SKM-1 treated with dmso at 0.1 percent for 144 hours (cell line): Measurements from ENCODE around the gene IDH3G.

Experiments
- DNase-seq: peaks from one replicate; lab custom pipeline; 2025; ENCODE audit not compliant: unreplicated experiment; lab: John Stamatoyannopoulos, UW

The IDH3G gene

GRCh38 chrX:153791104-153791852 lies 2.9 kb downstream of the IDH3G start:
- no peak for DNase-seq

- no peak for DNase-seq
These were observed 4.5 kb downstream of the IDH3G start for GRCh38 chrX:153789654-153790053.

- no peak for DNase-seq
These were observed 7.5 kb downstream of the IDH3G start for GRCh38 chrX:153786669-153787068.

- no peak for DNase-seq
These were observed 9.7 kb downstream of the IDH3G start for GRCh38 chrX:153784325-153784967.

GRCh38 chrX:153783378-153784013 lies 10.7 kb downstream of the IDH3G start:
- no peak for DNase-seq

- no peak for DNase-seq
These were observed 11.3 kb downstream of the IDH3G start for GRCh38 chrX:153782871-153783270.

- DNase-seq, result no peak
These were observed 11.9 kb downstream of the IDH3G start for GRCh38 chrX:153782313-153782712.

GRCh38 chrX:153781428-153782047 lies 12.6 kb downstream of the IDH3G start:
- no peak for DNase-seq

- DNase-seq, result no peak
These were observed 13.3 kb downstream of the IDH3G start, which contains the start of gene SRPK3 for GRCh38 chrX:153780678-153781427. SRPK3 (plus strand) TSS chrX:153781041; CDS start chrX:153781087, 46 bp downstream.

- no peak for DNase-seq
These were observed 14.1 kb downstream of the IDH3G start for GRCh38 chrX:153779891-153780677.

- no peak for DNase-seq
These were observed 15.5 kb downstream of the IDH3G start for GRCh38 chrX:153778684-153779101.

- no peak for DNase-seq
These were observed 16.0 kb downstream of the IDH3G start for GRCh38 chrX:153778181-153778580.

GRCh38 chrX:153777261-153778090 lies 16.7 kb downstream of the IDH3G start:
- DNase-seq, result no peak

- no peak for DNase-seq
These were observed 17.5 kb downstream of the IDH3G start for GRCh38 chrX:153776611-153777045.

GRCh38 chrX:153776120-153776599 lies 18.0 kb downstream of the IDH3G start:
- no peak for DNase-seq

- DNase-seq, result no peak
These were observed 18.7 kb downstream of the IDH3G start for GRCh38 chrX:153775293-153776119.

- no peak for DNase-seq
These were observed 19.4 kb downstream of the IDH3G start for GRCh38 chrX:153774576-153775292.
